MCF 10A (cell line): ENCODE results near the gene SMTNL1. TPM values are rescaled to one million over a fixed set of nuclear protein-coding genes. Genes with fewer than 3 reads are reported as not detected.

Experiments used
- BruUV-seq: library from RNA; stranded (reverse); fragments of 400-500 nt; replicated peaks from 2 replicates; lab custom pipeline; 2021; lab: Mats Ljungman, UMichigan
- CTCF ChIA-PET: fragments of 300-600 bp; sonication (Branson Sonifier 250); formaldehyde crosslinking; extraction: SDS; loops from one replicate; lab custom pipeline; 2021; ENCODE audit warnings: antibody characterized with exemption, inconsistent platforms; lab: Yijun Ruan, JAX
- POLR2A ChIA-PET: fragments of 300-600, 350-650 bp; sonication (Branson Sonifier 250); formaldehyde crosslinking; extraction: SDS; loops from one replicate; lab custom pipeline; 2020; ENCODE audit warnings: antibody characterized with exemption, inconsistent platforms; lab: Yijun Ruan, JAX
- DNase-seq: peaks from one replicate; pipeline ENCODE4 v3.0.0-alpha.2; 2018; ENCODE audit not compliant: unreplicated experiment
- H3K27ac Mint-ChIP-seq: one replicate; pipeline ENCODE4 v1.8.0; 2022; ENCODE audit warnings: mild to moderate bottlenecking, low read depth, mixed read lengths; ENCODE audit not compliant: unreplicated experiment
- H3K27me3 Mint-ChIP-seq: one replicate; pipeline ENCODE4 v1.8.0; 2022; ENCODE audit warnings: mixed read lengths; ENCODE audit not compliant: insufficient read depth, unreplicated experiment
- H3K36me3 Mint-ChIP-seq: one replicate; pipeline ENCODE4 v1.8.0; 2022; ENCODE audit warnings: mild to moderate bottlenecking, moderate library complexity, mixed read lengths; ENCODE audit not compliant: insufficient read depth, unreplicated experiment
- H3K4me1 Mint-ChIP-seq: one replicate; pipeline ENCODE4 v1.8.0; 2022; ENCODE audit warnings: mixed read lengths; ENCODE audit not compliant: insufficient read depth, unreplicated experiment
- H3K4me3 Mint-ChIP-seq: one replicate; pipeline ENCODE4 v1.8.0; 2022; ENCODE audit warnings: mild to moderate bottlenecking, moderate library complexity, mixed read lengths; ENCODE audit not compliant: unreplicated experiment
- H3K9me3 Mint-ChIP-seq: one replicate; pipeline ENCODE4 v1.8.0; 2022; ENCODE audit warnings: mixed read lengths; ENCODE audit not compliant: unreplicated experiment
- CTCF ChIP-seq: fragments of 200-600 bp; IDR thresholded peaks from one replicate; pipeline ENCODE4 v1.8.0; 2022; ENCODE audit warnings: antibody characterized with exemption, mild to moderate bottlenecking; ENCODE audit not compliant: unreplicated experiment
- intact Hi-C: fragments of 100-400 bp; cut with micrococcal nuclease; formaldehyde crosslinking; loops from 2 replicates; pipeline ENCODE4 v1.14.1; 2022
- total RNA-seq: library from RNA; stranded (reverse); gene quantifications from 2 replicates; pipeline ENCODE4 v1.2.3, GENCODE V29; 2022

Gene SMTNL1
- total RNA-seq, 1 experiment from 2014 or later = not detected

GRCh38 chr11:57499983-57500461 lies 37.4 kb upstream of the SMTNL1 start:
- H3K9me3 Mint-ChIP-seq = no peaks in the 10 kb centered on the region
- ChIA-PET POLR2A (no interaction called here), CTCF (interaction anchor here (0.7 to 2.6 kb wide), 3 partner anchors 15 to 1672 kb away, joined by 3 to 16 read pairs (median 4); partner anchors contain the start of gene DTX4)
- no peaks in the 10 kb centered on the region for H3K27me3 Mint-ChIP-seq
- H3K36me3 Mint-ChIP-seq = no peaks in the 10 kb centered on the region
- H3K4me3 Mint-ChIP-seq = peak overlapping the region; percentile 35
- BruUV-seq = no TSS peak
- peaks cover 8% of the 10 kb centered on the region for H3K4me1 Mint-ChIP-seq
- DNase-seq = no peak
- no peak for TF ChIP-seq CTCF
- intact Hi-C loops = no loop called here
- H3K27ac Mint-ChIP-seq = peak overlapping the region; percentile 35

DNA sequence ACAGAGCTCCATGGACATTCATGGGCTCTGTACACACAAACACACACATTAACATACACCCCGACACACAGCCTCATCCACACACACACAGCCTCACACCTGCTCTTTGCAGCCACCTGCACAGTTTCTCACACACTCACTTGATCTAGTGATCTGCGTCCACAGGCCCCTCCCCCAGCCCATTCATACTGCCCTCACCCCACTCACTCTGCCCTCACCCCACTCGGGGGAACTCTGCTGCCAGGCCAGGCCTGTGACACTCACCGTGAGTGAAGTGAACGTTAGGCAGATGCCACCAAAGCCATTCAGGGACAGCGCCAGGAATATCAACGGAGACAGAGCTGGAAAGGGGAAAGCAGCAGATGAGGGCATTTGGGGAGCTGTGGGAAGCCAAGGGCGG lies 36.9 kb upstream of the SMTNL1 start:
- no peak for DNase-seq
- Mint-ChIP-seq H3K27me3 (no peaks in the 10 kb centered on the region), H3K36me3 (no peaks in the 10 kb centered on the region), H3K4me3 (no peak overlapping the region), H3K9me3 (no peaks in the 10 kb centered on the region), H3K27ac (no peak overlapping the region), H3K4me1 (peaks cover 8% of the 10 kb centered on the region)
- ChIA-PET CTCF (interaction anchor here (0.7 to 2.6 kb wide), 4 partner anchors 14 to 1672 kb away, joined by 3 to 16 read pairs (median 4); partner anchors contain the start of gene DTX4), POLR2A (interaction anchor here (0.5 kb wide), 1 partner anchor 138 kb away, joined by 3 read pairs; no protein-coding TSS in a partner anchor)
- intact Hi-C loops = no loop called here
- no peak for TF ChIP-seq CTCF
- BruUV-seq = no TSS peak

GRCh38 chr11:57500926-57501325 lies 36.5 kb upstream of the SMTNL1 start:
- POLR2A ChIA-PET = interaction anchor here (0.5 kb wide), 1 partner anchor 138 kb away, joined by 3 read pairs; no protein-coding TSS in a partner anchor
- CTCF ChIA-PET = interaction anchor here (0.7 to 2.7 kb wide), 7 partner anchors 7 to 1671 kb away, joined by 3 to 18 read pairs (median 4); partner anchors contain the start of gene DTX4
- no peaks in the 10 kb centered on the region for H3K27me3 Mint-ChIP-seq
- no peak overlapping the region for H3K4me3 Mint-ChIP-seq
- no peaks in the 10 kb centered on the region for H3K36me3 Mint-ChIP-seq
- H3K27ac Mint-ChIP-seq = no peak overlapping the region
- BruUV-seq = no TSS peak
- peaks cover 8% of the 10 kb centered on the region for H3K4me1 Mint-ChIP-seq
- intact Hi-C loops = no loop called here
- TF ChIP-seq CTCF = no peak
- H3K9me3 Mint-ChIP-seq = no peaks in the 10 kb centered on the region
- DNase-seq = no peak

GRCh38 chr11:57501953-57502352 lies 35.4 kb upstream of the SMTNL1 start:
- H3K36me3 Mint-ChIP-seq = no peaks in the 10 kb centered on the region
- no TSS peak for BruUV-seq
- no peak for DNase-seq
- no peak overlapping the region for H3K27ac Mint-ChIP-seq
- H3K4me3 Mint-ChIP-seq = no peak overlapping the region
- no peaks in the 10 kb centered on the region for H3K9me3 Mint-ChIP-seq
- no peak for TF ChIP-seq CTCF
- H3K27me3 Mint-ChIP-seq = no peaks in the 10 kb centered on the region
- intact Hi-C loops = no loop called here
- POLR2A ChIA-PET = interaction anchor here (1.0 to 1.1 kb wide), 2 partner anchors 67 to 74 kb away, joined by 3 to 4 read pairs; no protein-coding TSS in a partner anchor
- CTCF ChIA-PET = interaction anchor here (0.6 to 2.7 kb wide), 6 partner anchors 8 to 406 kb away, joined by 3 to 18 read pairs (median 9); no protein-coding TSS in a partner anchor
- peaks cover 8% of the 10 kb centered on the region for H3K4me1 Mint-ChIP-seq
